GM23338 (cell line): ENCODE data around the gene ABHD3. TPM values are rescaled to one million over a fixed set of nuclear protein-coding genes. Genes with fewer than 3 reads are reported as not detected.

Source experiments
- ATAC-seq: fragments of 200-7000 bp; cut with Tn5 transposase; 3 replicates; pipeline ENCODE4 v1.9.1; 2020
- DNase-seq: peaks from one replicate; pipeline ENCODE4 v3.0.0-alpha.2; 2015; ENCODE audit warnings: low spot score
- H2AFZ ChIP-seq: fragments of 200-600 bp; sonication (generic); 2 replicates; pipeline ENCODE4 v1.8.0; 2016; ENCODE audit warnings: antibody characterized with exemption, mild to moderate bottlenecking, moderate library complexity
- H3F3A ChIP-seq: fragments of 200-600 bp; sonication (generic); replicated peaks from 2 replicates; pipeline ENCODE4 v1.8.0; 2017; ENCODE audit warnings: antibody characterized with exemption, mixed run types, low read depth
- H3K27ac ChIP-seq: fragments of 200-600 bp; sonication (generic); 2 replicates; pipeline ENCODE4 v1.6.1; 2016; ENCODE audit warnings: low read depth
- H3K27me3 ChIP-seq: fragments of 200-600 bp; sonication (generic); 2 replicates; pipeline ENCODE4 v1.8.0; 2016; ENCODE audit warnings: mild to moderate bottlenecking, mixed run types, moderate library complexity; ENCODE audit not compliant: insufficient read depth
- H3K36me3 ChIP-seq: fragments of 200-600 bp; sonication (generic); 2 replicates; pipeline ENCODE4 v1.8.0; 2016; ENCODE audit warnings: mild to moderate bottlenecking; ENCODE audit not compliant: insufficient read depth
- H3K4me1 ChIP-seq: fragments of 200-600 bp; sonication (generic); 2 replicates; pipeline ENCODE4 v1.8.0; 2016; ENCODE audit warnings: mild to moderate bottlenecking, moderate library complexity; ENCODE audit not compliant: insufficient read depth
- H3K4me2 ChIP-seq: fragments of 200-600 bp; sonication (generic); 2 replicates; pipeline ENCODE4 v1.7.1; 2017; ENCODE audit warnings: mixed run types
- H3K4me3 ChIP-seq: fragments of 200-600 bp; sonication (generic); 2 replicates; pipeline ENCODE4 v1.6.1; 2016; ENCODE audit warnings: mixed run types
- H3K79me2 ChIP-seq: fragments of 200-600 bp; sonication (generic); replicated peaks from 2 replicates; pipeline ENCODE4 v1.8.0; 2017; ENCODE audit warnings: mild to moderate bottlenecking; ENCODE audit not compliant: insufficient read depth
- H3K9me2 ChIP-seq: fragments of 200-600 bp; sonication (generic); 2 replicates; pipeline ENCODE4 v1.8.0; 2017; ENCODE audit not compliant: insufficient read depth
- H4K20me1 ChIP-seq: fragments of 200-600 bp; sonication (generic); replicated peaks from 2 replicates; pipeline ENCODE4 v1.8.0; 2017; ENCODE audit warnings: mild to moderate bottlenecking; ENCODE audit not compliant: insufficient read depth
- H3K27ac Mint-ChIP-seq: 2 replicates; pipeline ENCODE4 v1.8.0; 2020; ENCODE audit warnings: inconsistent platforms, mild to moderate bottlenecking, moderate library complexity, mixed read lengths
- H3K27me3 Mint-ChIP-seq: 3 replicates; pipeline ENCODE4 v1.8.0; 2022; ENCODE audit warnings: low read depth, mild to moderate bottlenecking, moderate library complexity, mixed read lengths, inconsistent platforms; ENCODE audit not compliant: insufficient read depth, poor library complexity
- H3K36me3 Mint-ChIP-seq: 3 replicates; pipeline ENCODE4 v1.8.0; 2021; ENCODE audit warnings: low read depth, mild to moderate bottlenecking, inconsistent platforms, moderate library complexity, mixed read lengths
- H3K4me1 Mint-ChIP-seq: 3 replicates; pipeline ENCODE4 v1.8.0; 2020; ENCODE audit warnings: mild to moderate bottlenecking, inconsistent platforms, mixed read lengths
- H3K4me3 Mint-ChIP-seq: 3 replicates; pipeline ENCODE4 v1.8.0; 2021; ENCODE audit warnings: moderate library complexity, mild to moderate bottlenecking, inconsistent platforms, mixed read lengths
- H3K9me3 Mint-ChIP-seq: 3 replicates; pipeline ENCODE4 v1.8.0; 2020; ENCODE audit warnings: moderate library complexity, mild to moderate bottlenecking, inconsistent platforms, mixed read lengths
- EZH2 ChIP-seq: fragments of 200-600 bp; sonication (generic); IDR thresholded peaks from one replicate; pipeline ENCODE4 v1.8.0; 2017; ENCODE audit warnings: antibody characterized with exemption, mild to moderate bottlenecking, low read depth; ENCODE audit not compliant: unreplicated experiment
- EZH2phosphoT487 ChIP-seq: fragments of 200-600 bp; sonication (generic); IDR thresholded peaks from one replicate; pipeline ENCODE4 v1.8.1; 2018; ENCODE audit warnings: antibody characterized with exemption; ENCODE audit not compliant: unreplicated experiment
- JUNB ChIP-seq: IDR thresholded peaks from one replicate; pipeline ENCODE4 v1.6.1; 2016; ENCODE audit warnings: antibody characterized with exemption; ENCODE audit not compliant: unreplicated experiment
- NANOG ChIP-seq: IDR thresholded peaks from 2 replicates; pipeline ENCODE4 v1.6.1; 2016; ENCODE audit warnings: antibody characterized with exemption, borderline replicate concordance
- POLR2AphosphoS5 ChIP-seq: IDR thresholded peaks from 2 replicates; pipeline ENCODE4 v1.6.1; 2016; ENCODE audit warnings: antibody characterized with exemption, low read depth
- STAT1 ChIP-seq: IDR thresholded peaks from one replicate; pipeline ENCODE4 v1.6.1; 2016; ENCODE audit warnings: antibody characterized with exemption; ENCODE audit not compliant: unreplicated experiment
- ZNF331 ChIP-seq: fragments of 250-450 bp; sonication (Bioruptor Pico); IDR thresholded peaks from 2 replicates; pipeline ENCODE4 v1.5.0; 2020; ENCODE audit warnings: low read depth, mild to moderate bottlenecking, moderate library complexity
- polyA plus RNA-seq: library from polyadenylated mRNA; unstranded; fragments of >200 nt; fragmentation: Nextera tagmentation; extraction: Ambion mirVana; gene quantifications from 2 replicates; pipeline ENCODE4 v1.2.1, GENCODE V29; 2016
- total RNA-seq: library from RNA; depleted of rRNA; stranded (reverse); fragments of >200 nt; shearing (Covaris generic); gene quantifications from 2 replicates; pipeline ENCODE4 v1.2.3, GENCODE V29; 2014
- TF ChIP-seq, protein P1 (sequence below): fragments of 250-450 bp; sonication (Bioruptor Pico); IDR thresholded peaks from 2 replicates; pipeline ENCODE4 v1.5.0; 2020; ENCODE audit warnings: mild to moderate bottlenecking, moderate library complexity
- TF ChIP-seq, protein P2 (sequence below): IDR thresholded peaks from one replicate; pipeline ENCODE4 v1.6.1; 2018; ENCODE audit warnings: antibody characterized with exemption; ENCODE audit not compliant: unreplicated experiment
- TF ChIP-seq, protein P3 (sequence below), 2 experiments: fragments of 200-600 bp in 1 of 2; sonication (generic) in 1 of 2; conservative IDR thresholded peaks; 2 replicates each; pipeline versions ENCODE4 v1.5.1 to v1.6.1; 2016 to 2017; ENCODE audit warnings: antibody characterized with exemption in 2 of 2, low read depth in 2 of 2, mild to moderate bottlenecking in 2 of 2, moderate library complexity in 1 of 2

ABHD3 gene
- total and polyA plus RNA-seq, 2 experiments from 2014 or later, result 16.2 to 19.9 TPM

DNA sequence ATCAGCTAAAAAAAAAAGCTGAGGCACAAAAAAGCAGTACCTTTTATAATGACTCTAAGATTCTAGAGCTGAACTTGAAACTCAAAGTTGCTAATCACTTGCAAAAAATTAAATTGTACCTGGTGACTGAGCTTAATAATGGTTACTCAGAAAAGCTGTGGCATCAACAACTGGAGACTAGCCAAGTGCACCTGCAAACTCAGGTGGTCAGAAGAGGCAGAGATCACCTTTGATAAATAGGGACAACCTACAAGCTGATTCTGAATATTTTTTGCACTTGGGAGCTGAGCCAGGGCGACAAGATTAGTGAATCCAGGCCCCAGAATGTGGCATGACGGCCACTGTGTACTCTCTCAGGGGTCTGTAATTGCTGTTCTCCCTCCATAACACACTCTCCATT is 3.0 kb downstream of the ABHD3 start (continued):
- TF ChIP-seq, protein P1, sequence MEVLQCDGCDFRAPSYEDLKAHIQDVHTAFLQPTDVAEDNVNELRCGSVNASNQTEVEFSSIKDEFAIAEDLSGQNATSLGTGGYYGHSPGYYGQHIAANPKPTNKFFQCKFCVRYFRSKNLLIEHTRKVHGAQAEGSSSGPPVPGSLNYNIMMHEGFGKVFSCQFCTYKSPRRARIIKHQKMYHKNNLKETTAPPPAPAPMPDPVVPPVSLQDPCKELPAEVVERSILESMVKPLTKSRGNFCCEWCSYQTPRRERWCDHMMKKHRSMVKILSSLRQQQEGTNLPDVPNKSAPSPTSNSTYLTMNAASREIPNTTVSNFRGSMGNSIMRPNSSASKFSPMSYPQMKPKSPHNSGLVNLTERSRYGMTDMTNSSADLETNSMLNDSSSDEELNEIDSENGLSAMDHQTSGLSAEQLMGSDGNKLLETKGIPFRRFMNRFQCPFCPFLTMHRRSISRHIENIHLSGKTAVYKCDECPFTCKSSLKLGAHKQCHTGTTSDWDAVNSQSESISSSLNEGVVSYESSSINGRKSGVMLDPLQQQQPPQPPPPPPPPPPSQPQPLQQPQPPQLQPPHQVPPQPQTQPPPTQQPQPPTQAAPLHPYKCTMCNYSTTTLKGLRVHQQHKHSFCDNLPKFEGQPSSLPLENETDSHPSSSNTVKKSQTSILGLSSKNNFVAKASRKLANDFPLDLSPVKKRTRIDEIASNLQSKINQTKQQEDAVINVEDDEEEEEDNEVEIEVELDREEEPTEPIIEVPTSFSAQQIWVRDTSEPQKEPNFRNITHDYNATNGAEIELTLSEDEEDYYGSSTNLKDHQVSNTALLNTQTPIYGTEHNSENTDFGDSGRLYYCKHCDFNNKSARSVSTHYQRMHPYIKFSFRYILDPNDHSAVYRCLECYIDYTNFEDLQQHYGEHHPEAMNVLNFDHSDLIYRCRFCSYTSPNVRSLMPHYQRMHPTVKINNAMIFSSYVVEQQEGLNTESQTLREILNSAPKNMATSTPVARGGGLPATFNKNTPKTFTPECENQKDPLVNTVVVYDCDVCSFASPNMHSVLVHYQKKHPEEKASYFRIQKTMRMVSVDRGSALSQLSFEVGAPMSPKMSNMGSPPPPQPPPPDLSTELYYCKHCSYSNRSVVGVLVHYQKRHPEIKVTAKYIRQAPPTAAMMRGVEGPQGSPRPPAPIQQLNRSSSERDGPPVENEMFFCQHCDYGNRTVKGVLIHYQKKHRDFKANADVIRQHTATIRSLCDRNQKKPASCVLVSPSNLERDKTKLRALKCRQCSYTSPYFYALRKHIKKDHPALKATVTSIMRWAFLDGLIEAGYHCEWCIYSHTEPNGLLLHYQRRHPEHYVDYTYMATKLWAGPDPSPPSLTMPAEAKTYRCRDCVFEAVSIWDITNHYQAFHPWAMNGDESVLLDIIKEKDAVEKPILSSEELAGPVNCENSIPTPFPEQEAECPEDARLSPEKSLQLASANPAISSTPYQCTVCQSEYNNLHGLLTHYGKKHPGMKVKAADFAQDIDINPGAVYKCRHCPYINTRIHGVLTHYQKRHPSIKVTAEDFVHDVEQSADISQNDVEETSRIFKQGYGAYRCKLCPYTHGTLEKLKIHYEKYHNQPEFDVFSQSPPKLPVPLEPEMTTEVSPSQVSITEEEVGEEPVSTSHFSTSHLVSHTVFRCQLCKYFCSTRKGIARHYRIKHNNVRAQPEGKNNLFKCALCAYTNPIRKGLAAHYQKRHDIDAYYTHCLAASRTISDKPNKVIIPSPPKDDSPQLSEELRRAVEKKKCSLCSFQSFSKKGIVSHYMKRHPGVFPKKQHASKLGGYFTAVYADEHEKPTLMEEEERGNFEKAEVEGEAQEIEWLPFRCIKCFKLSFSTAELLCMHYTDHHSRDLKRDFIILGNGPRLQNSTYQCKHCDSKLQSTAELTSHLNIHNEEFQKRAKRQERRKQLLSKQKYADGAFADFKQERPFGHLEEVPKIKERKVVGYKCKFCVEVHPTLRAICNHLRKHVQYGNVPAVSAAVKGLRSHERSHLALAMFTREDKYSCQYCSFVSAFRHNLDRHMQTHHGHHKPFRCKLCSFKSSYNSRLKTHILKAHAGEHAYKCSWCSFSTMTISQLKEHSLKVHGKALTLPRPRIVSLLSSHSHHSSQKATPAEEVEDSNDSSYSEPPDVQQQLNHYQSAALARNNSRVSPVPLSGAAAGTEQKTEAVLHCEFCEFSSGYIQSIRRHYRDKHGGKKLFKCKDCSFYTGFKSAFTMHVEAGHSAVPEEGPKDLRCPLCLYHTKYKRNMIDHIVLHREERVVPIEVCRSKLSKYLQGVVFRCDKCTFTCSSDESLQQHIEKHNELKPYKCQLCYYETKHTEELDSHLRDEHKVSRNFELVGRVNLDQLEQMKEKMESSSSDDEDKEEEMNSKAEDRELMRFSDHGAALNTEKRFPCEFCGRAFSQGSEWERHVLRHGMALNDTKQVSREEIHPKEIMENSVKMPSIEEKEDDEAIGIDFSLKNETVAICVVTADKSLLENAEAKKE (CRISPR knock-in tag), result no peak

DNA sequence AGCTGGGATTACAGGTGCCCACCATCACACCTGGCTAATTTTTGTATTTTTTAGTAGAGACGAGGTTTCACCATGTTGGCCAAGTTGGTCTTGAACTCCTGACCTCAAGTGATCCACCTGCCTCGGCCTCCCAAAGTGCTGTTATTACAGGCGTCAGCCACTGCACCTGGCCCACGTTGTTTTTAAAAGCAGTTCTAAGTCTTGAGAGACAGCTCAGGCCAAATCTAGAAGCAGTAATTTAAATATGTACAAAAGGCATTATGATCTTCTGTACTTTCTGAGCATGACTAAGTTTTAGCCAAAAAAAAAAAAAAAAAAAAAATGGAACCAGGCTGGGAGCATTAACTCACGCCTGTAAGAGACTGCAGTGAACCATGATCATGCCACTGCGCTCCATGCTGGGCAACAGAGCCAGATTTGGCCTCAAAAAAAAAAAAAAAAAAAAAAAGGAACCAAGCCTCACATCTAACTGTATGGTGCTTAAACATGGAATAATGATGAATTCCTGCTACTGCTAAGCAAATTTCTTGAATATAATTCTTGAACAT is 4.0 kb downstream of the ABHD3 start:
- Histone ChIP-seq H3K79me2 (no peaks in the 10 kb centered on the region; the same call in 1 of the 2 replicates), H3K4me1 (peaks cover 10% of the 10 kb centered on the region), H3K36me3 (no peaks in the 10 kb centered on the region; the same call in 1 of the 2 replicates), H3K4me3 (no peak overlapping the region), H3K9me2 (0 out of 2 replicates have a peak, but pooled peaks cover under 1% of the 10 kb centered on the region), H3F3A (peaks cover 6% of the 10 kb centered on the region; the same call in 1 of the 2 replicates), H3K27me3 (peaks cover 15% of the 10 kb centered on the region; the same call in 1 of the 2 replicates), H4K20me1 (no peaks in the 10 kb centered on the region), H2AFZ (no peak overlapping the region), H3K27ac (no peak overlapping the region), H3K4me2 (no peak overlapping the region)
- peaks cover 32% of the 10 kb centered on the region for H3K36me3 Mint-ChIP-seq
- H3K27me3 Mint-ChIP-seq, result peaks cover 14% of the 10 kb centered on the region
- ATAC-seq, result no peak
- H3K4me1 Mint-ChIP-seq, result peaks cover 16% of the 10 kb centered on the region
- no peak for TF ChIP-seq NANOG
- TF ChIP-seq STAT1, result no peak
- no peak for TF ChIP-seq EZH2phosphoT487
- TF ChIP-seq EZH2, result no peak
- TF ChIP-seq, protein P2, sequence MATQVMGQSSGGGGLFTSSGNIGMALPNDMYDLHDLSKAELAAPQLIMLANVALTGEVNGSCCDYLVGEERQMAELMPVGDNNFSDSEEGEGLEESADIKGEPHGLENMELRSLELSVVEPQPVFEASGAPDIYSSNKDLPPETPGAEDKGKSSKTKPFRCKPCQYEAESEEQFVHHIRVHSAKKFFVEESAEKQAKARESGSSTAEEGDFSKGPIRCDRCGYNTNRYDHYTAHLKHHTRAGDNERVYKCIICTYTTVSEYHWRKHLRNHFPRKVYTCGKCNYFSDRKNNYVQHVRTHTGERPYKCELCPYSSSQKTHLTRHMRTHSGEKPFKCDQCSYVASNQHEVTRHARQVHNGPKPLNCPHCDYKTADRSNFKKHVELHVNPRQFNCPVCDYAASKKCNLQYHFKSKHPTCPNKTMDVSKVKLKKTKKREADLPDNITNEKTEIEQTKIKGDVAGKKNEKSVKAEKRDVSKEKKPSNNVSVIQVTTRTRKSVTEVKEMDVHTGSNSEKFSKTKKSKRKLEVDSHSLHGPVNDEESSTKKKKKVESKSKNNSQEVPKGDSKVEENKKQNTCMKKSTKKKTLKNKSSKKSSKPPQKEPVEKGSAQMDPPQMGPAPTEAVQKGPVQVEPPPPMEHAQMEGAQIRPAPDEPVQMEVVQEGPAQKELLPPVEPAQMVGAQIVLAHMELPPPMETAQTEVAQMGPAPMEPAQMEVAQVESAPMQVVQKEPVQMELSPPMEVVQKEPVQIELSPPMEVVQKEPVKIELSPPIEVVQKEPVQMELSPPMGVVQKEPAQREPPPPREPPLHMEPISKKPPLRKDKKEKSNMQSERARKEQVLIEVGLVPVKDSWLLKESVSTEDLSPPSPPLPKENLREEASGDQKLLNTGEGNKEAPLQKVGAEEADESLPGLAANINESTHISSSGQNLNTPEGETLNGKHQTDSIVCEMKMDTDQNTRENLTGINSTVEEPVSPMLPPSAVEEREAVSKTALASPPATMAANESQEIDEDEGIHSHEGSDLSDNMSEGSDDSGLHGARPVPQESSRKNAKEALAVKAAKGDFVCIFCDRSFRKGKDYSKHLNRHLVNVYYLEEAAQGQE, result no peak
- no peak for TF ChIP-seq ZNF331 (CRISPR knock-in tag)
- no peak for TF ChIP-seq JUNB
- TF ChIP-seq, protein P3, sequence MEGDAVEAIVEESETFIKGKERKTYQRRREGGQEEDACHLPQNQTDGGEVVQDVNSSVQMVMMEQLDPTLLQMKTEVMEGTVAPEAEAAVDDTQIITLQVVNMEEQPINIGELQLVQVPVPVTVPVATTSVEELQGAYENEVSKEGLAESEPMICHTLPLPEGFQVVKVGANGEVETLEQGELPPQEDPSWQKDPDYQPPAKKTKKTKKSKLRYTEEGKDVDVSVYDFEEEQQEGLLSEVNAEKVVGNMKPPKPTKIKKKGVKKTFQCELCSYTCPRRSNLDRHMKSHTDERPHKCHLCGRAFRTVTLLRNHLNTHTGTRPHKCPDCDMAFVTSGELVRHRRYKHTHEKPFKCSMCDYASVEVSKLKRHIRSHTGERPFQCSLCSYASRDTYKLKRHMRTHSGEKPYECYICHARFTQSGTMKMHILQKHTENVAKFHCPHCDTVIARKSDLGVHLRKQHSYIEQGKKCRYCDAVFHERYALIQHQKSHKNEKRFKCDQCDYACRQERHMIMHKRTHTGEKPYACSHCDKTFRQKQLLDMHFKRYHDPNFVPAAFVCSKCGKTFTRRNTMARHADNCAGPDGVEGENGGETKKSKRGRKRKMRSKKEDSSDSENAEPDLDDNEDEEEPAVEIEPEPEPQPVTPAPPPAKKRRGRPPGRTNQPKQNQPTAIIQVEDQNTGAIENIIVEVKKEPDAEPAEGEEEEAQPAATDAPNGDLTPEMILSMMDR (conservative IDR thresholded peaks at IDR 0.05; ENCODE audit: low read depth in 2 of 2), result no peak
- TF ChIP-seq POLR2AphosphoS5, result no peak
- DNase-seq, result no peak
- no peak overlapping the region for H3K4me3 Mint-ChIP-seq
- H3K9me3 Mint-ChIP-seq, result peaks cover 8% of the 10 kb centered on the region
- no peak overlapping the region for H3K27ac Mint-ChIP-seq
